GM23338 (cell line): ENCODE results near the gene PTRH1.

Experiments used
- CTCF ChIP-seq, 2 experiments: fragments of 200-600 bp in 1 of 2; sonication (generic) in 1 of 2; conservative IDR thresholded peaks; 2 replicates each; pipeline versions ENCODE4 v1.5.1 to v1.6.1; 2016 to 2017; ENCODE audit warnings: antibody characterized with exemption in 2 of 2, low read depth in 2 of 2, mild to moderate bottlenecking in 2 of 2, moderate library complexity in 1 of 2
- POLR2AphosphoS5 ChIP-seq: IDR thresholded peaks from 2 replicates; pipeline ENCODE4 v1.6.1; 2016; ENCODE audit warnings: antibody characterized with exemption, low read depth
- STAT1 ChIP-seq: IDR thresholded peaks from one replicate; pipeline ENCODE4 v1.6.1; 2016; ENCODE audit warnings: antibody characterized with exemption; ENCODE audit not compliant: unreplicated experiment
- ZNF331 ChIP-seq: fragments of 250-450 bp; sonication (Bioruptor Pico); IDR thresholded peaks from 2 replicates; pipeline ENCODE4 v1.5.0; 2020; ENCODE audit warnings: low read depth, mild to moderate bottlenecking, moderate library complexity

GRCh38 chr9:127684576-127684975 lies 30.9 kb downstream of the PTRH1 start:
- TF ChIP-seq CTCF (conservative IDR thresholded peaks at IDR 0.05; ENCODE audit: low read depth in 2 of 2): no peak
- TF ChIP-seq POLR2AphosphoS5: no peak
- TF ChIP-seq ZNF331 (CRISPR knock-in tag): no peak
- no peak for TF ChIP-seq STAT1
